GM18861 (cell line): Measurements from ENCODE around the gene FLT1.

ENCODE experiments used
- ATAC-seq: cut with Tn5 transposase; IDR thresholded peaks from one replicate; pipeline ENCODE4 v1.9.1; 2021; ENCODE audit not compliant: unreplicated experiment

The FLT1 gene

GRCh38 chr13:28394422-28394821, 100.5 kb downstream of the FLT1 start:
- no peak for ATAC-seq

DNA sequence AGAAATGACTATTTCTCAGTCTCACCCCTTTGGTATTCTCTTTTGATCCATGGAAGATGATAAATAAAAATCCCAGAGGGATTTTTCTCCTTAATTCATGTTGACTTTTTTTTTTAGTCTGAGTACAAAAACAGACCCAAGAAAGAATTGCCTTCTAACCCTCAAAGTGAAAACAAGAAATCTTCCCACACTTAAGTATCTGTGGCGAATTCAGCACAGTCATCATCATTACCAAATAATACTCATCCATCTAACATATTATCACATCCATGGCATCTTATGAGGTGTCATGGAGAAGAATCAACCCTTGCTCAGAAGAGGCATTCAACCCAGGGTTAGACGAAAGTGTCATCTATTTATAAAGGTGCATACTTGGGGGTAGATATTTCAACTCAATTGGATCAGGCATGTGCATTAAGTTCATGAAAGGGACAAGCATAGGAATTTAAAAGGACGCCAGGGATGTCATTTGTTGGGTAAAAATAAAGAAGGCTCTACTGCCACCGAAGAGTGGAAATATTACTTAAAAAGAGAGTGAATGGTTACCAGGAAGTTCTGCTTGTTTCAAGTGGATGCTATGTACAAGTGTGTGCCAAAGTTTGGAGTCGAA, 101.9 kb downstream of the FLT1 start:
- no peak for ATAC-seq

- no peak for ATAC-seq
These were observed 102.5 kb downstream of the FLT1 start for GRCh38 chr13:28392428-28392827.

GRCh38 chr13:28387740-28388501, 107.0 kb downstream of the FLT1 start:
- no peak for ATAC-seq

GRCh38 chr13:28385362-28385761, 109.6 kb downstream of the FLT1 start:
- ATAC-seq: no peak

GRCh38 chr13:28384789-28385188, 110.1 kb downstream of the FLT1 start:
- ATAC-seq: no peak

DNA sequence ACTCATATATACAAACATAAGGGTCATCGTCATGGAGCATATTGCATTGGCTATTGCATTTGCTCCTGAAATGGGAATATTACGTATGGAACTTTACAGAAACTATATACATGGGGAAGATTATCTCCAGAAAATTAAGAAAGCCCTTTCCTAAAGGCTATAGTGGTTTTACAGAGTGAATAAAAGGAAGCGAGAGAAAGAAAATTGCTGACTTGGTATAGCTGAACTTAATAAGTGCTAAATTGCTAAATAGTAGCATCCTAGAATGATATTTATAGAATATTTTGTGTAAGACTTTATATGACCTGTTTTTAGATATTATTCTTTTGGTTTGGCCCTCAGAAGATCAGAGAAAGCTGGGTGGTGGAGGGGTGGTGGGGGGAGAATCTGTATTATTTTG, 114.6 kb downstream of the FLT1 start:
- ATAC-seq: no peak

DNA sequence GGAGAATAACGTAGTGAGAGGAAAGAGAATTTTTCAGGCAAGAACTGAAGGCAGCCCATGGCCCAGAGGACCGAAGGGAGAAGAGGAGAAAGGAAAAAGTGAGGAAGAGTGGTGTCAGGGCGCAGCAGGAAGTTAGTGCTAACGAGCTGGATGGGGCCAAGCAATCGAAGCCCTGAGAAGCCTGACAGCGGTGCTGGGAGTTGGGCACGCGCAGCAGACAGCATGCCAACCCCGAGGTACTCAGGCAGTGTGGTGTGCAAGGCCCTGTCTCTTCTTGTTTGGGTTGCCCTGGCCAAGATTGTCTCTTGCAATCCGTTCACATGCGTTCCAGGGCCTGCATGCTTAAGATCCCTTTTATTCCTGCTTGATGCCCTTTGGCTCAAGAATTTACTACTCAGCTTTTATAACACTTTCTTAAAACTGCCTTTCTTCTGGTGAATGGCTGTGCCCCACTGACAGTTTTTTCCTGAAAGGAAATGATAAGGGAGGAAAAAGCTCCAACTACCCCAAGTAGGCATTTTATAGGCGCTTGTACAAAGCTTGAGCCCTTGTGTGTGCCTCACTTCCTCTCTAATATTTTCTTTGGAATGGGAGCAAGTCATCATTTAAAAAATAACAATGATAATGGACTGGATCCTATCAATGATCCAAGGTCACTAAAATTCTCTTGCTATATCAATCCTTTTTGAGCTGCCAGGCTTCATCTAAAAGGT, 115.4 kb downstream of the FLT1 start:
- ATAC-seq: no peak

DNA sequence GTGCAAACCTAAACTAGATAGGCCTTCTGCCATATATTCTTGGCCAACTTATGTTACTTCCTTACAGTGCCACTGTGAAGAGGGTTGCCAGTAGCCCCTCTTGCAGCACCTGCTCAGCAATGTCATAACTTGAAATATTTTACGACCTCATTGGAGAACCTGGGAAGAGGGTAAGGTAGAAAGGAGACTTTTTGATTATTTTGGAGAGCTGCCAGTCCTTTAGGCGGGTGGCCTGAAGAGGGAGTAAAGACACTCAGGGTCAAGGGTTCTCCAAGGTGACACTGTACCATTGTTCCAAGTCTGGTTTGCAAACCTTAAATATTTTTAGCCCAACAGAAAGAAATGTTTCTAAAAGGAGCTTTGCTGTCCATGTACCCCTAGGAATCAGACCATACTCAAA, 118.3 kb downstream of the FLT1 start:
- ATAC-seq: no peak

DNA sequence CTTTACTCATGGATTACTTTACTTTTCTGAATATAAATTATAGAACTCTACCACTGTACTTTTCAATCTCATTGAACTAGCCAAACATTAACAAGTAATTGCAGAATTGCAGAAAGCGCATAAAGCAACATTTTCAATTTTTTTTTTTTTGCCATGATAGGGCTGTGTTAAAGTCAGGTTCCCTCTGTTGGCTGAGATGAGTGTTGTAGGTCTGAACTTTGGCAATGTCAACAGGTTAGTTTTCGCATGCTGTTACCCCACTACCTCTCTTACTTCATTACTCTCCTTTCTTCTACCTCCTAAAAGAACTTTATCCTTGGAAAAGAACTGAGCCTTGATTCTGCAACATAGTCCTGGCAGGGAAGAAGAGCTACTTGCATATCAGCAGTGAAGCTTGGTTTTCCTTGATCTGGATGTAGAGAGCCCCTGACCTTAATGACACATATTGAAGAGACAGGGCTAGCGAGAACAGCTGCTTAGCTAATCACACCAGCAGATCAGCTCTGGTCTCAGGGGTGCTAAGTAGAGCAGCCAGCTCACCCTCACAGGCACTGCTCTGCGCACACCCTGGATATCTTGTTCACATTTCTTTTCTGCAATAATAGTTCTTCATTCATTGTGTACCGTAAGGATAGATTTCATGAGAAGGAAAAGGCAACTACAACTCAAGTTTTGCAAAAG, 119.5 kb downstream of the FLT1 start:
- ATAC-seq: no peak

DNA sequence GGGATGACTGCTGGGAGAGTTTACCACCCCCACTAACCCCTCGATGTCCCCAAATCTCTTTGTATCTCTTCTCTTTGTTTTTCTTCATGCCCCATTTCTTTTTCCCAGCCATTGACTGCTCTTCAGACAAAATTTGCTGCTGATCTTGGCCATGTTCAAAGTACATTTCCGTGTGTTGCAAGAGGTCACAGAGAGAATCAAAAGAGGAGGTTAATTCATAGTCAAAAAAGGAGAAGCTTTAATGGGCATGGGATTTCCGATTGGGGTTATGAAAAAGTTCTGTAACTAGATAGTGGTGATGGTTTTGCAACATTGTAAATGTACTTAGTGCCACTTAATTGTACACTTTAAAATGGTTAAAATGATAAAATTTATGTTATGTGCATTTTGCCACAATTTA, 121.1 kb downstream of the FLT1 start:
- no peak for ATAC-seq

- ATAC-seq: no peak
These were observed 124.5 kb downstream of the FLT1 start for GRCh38 chr13:28370448-28370847.

GRCh38 chr13:28358708-28359107, 136.2 kb downstream of the FLT1 start:
- ATAC-seq: no peak

GRCh38 chr13:28357911-28358433, 137.0 kb downstream of the FLT1 start:
- no peak for ATAC-seq

DNA sequence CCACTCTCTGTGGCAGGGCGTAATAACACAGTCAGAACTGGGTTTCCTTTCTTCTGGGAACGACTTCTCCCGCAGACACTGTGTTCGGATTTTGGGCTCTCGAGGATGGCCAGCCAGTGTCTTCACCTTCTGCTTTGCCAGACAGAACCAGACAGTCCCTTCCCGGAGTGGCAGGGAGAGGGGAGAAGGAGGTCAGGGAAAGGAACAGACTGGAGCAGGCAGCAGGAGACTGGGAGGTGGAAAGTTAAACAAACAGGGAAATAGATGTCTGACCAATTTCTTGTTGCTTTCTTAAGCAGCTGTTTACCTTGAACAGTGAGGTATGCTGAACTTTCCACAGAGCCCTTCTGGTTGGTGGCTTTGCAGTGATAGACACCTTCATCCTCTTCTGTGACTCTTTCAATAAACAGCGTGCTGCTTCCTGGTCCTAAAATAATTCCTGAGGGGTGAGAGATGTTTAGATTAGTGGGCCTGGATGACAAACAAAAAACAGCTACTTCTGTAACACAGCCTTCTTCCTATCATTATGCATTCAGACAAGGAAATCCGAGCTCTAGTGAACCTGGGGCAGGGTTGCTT, 137.6 kb downstream of the FLT1 start:
- no peak for ATAC-seq

- ATAC-seq: no peak
These were observed 138.3 kb downstream of the FLT1 start for GRCh38 chr13:28356561-28357021.

GRCh38 chr13:28355822-28356371, 139.0 kb downstream of the FLT1 start:
- ATAC-seq: no peak

DNA sequence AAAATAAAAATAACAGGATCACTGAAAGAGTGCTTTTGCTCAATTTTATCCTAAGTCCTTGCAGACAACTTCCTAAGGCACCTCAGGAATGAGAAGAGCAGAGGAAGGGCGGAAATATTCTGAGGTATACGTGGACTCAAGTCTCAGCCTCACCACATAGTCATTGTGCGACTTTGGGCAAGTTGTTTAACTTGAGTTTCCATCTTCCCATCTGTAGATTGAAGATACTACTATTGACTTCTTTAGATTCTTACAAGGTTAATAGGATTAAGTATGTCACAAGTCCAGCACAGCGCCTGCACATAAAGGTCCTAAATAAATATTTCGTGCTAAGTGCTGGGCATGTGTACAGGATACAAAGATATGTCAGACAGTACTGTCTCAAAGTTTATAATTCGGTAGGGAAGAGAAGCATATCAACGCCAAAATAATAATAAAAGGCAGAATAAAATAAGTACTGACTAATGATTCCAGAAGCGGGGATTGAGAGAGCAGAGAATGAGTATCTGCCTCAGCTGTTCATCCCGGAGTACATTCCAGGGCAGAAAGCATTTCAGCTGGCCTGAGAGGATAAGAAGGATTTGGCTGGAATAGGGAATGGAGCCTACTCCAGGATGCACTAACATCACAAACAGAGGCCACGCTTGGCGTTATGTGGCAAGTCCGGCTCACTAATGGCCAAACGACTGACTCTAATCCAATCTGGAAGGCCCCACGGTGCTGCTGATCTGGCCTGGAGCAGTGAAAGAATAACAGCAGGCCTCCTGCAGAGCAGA, 139.7 kb downstream of the FLT1 start:
- no peak for ATAC-seq

DNA sequence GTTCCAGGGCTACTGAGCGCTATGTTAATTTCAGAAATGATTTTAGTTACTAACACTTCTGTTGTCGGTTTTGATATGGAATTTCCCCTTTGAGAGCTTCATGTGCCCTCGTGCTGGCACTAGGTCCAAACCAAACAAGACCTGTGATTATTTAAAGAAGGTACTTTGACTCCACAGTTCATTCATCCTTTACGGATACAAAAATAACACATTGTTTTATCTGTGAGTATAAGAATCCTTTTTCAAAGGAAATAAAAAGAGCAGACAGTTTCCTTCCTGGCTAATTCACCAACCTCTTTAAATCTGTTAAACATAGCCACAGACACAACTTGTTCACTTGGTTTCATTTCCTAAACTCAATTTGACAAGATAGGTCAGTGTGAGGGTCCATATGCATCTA, 141.2 kb downstream of the FLT1 start:
- ATAC-seq: no peak
